ENCODE results near the gene CACNA1S. TPM values are rescaled to one million over a fixed set of nuclear protein-coding genes. Genes with fewer than 3 reads are reported as not detected.

Gene CACNA1S
- total and polyA plus RNA-seq, 8 donors: under 0.01 to 0.18 TPM; not detected in 6

DNA sequence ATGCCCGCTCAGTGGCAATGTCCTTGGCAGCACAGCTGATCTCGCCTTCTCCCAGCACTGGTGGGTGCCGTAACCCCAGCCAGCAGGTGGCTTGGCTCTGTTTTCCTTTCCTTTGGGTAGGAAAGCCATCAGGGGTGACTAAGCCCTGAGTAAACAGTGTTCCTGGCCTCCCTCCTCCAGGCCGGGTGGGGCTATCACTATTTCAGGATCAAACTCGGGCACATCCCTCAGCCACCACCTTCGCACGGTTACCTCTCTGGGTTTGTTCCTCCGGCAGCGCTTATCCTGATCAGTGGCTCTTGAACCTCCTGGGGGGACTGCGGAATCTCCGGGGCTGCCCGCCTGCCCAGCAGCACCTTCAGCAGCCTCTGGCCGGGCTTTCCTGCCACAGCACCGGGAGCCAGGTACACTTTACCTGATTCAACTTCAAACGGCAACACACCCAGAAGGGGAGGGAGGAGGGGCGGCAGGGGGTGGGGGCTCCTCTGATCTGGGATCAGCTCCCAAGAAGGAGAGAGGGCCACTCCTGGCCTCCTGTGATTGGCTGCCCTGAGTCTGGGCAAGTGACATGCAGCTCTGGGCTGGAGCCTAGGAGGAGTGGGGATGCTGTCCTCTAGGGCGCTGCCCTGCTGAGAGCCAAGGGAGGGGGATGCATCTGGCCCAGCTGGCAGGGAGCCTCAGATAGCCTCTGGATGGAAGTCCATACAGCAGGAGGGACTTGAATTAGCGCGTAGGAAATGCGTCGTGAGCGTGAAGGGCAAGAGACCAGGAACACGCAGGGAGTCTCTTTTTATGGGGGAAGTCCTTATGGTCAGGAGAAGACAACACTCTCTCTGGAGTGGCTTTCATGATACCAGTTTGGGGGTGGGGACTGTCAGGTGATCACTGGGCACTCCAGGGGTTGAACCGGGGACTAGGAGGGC lies 14.9 kb upstream of the CACNA1S start, which contains the start of gene ASCL5:
Gene ASCL5 (minus strand): TSS at position 353 of the 923 bp plus-strand sequence. CDS start 11,812 bp downstream, outside the sequence.
- intact Hi-C loops (cut with DNase I; ENCODE audit: low total_unique reads): no loop called here
- Histone ChIP-seq H3K27ac (peak within 1 kb of the TSS in 3 of 5 donors; percentile 11 to 55 (median 52)), H3K36me3 (no peaks in the 10 kb centered on the region), H3K4me1 (peaks cover 0 to 21% (median 15%) of the 10 kb centered on the region in 4 donors), H3K27me3 (peaks cover 0 to 25% (median 0%) of the 10 kb centered on the region in 3 donors), H3K9me3 (no peaks in the 10 kb centered on the region), H3K4me3 (no peak within 1 kb of the TSS)
- TF ChIP-seq CTCF (IDR thresholded peaks at IDR 0.05) (peak in 1 of 7 experiments; percentile 31), POLR2AphosphoS5 (IDR thresholded peaks at IDR 0.05) (peak in 1 of 3 donors; percentile 38), POLR2A (IDR thresholded peaks at IDR 0.05) (no peak)
- DNase-seq: peak; percentile 76 to 79
- WGBS, 5 donors: 40 to 73% (median 50%) methylated on average over 21 to 24 of the region's 24 CpGs

DNA sequence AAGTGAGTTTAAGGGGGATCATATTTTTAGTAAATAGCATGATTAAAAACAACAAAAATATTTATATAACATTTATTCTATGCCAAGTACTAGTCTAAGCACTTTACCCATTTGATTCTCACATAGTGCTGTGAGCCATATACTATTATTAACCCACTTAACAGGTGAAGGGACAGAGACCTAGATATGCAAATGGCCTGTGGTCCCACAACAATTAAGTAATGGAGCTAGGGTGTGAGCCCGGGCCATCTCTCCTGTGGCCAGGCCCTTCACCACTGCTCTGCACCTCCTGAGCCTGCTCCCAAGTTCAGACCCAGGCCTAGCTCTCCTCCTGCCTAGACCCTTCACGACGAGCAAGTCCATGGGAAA lies 14.2 kb upstream of the CACNA1S start:
- peak overlapping the region in 2 of 5 donors; percentile 11 to 55 for H3K27ac ChIP-seq
- TF ChIP-seq POLR2AphosphoS5 (IDR thresholded peaks at IDR 0.05): no peak
- no peak for TF ChIP-seq CTCF (IDR thresholded peaks at IDR 0.05)
- TF ChIP-seq POLR2A (IDR thresholded peaks at IDR 0.05): no peak
- no peak for TF ChIP-seq EP300 (IDR thresholded peaks at IDR 0.05)
- intact Hi-C loops (cut with DNase I; ENCODE audit: low total_unique reads): no loop called here
- H3K27me3 ChIP-seq: peaks cover 0 to 28% (median 0%) of the 10 kb centered on the region in 3 donors
- no peak for DNase-seq
- no peak overlapping the region for H3K4me3 ChIP-seq
- peaks cover 0 to 21% (median 15%) of the 10 kb centered on the region in 4 donors for H3K4me1 ChIP-seq
- no peaks in the 10 kb centered on the region for H3K9me3 ChIP-seq
- 37 to 59% (median 56%) methylated on average over 3 of the region's 3 CpGs for WGBS, 5 donors
- H3K36me3 ChIP-seq: no peaks in the 10 kb centered on the region

DNA sequence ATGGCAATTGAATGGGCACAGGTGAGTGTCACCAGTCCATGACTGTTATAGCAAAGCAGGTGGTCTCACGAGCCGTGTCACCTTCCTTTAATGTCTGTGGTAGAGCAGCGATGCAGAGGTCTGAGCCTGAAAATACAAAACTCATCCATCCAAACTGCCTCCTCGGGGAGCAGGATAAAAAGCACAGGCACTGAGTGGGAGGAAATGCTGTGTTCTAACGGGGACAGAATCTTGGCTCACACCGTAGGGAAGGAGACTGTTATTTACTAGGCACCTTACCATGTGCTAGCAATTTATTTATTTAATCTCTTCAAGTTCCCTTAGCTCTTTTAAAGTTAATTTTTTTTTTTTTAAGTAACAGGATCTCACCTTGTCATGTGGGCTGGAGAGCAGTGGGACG lies 13.6 kb upstream of the CACNA1S start:
- TF ChIP-seq POLR2A (IDR thresholded peaks at IDR 0.05): no peak
- no peak overlapping the region for H3K4me3 ChIP-seq
- H3K36me3 ChIP-seq: no peaks in the 10 kb centered on the region
- H3K27ac ChIP-seq: no peak overlapping the region
- 46 to 60% (median 59%) methylated on average over 7 of the region's 7 CpGs for WGBS, 5 donors
- intact Hi-C loops (cut with DNase I; ENCODE audit: low total_unique reads): no loop called here
- H3K9me3 ChIP-seq: no peaks in the 10 kb centered on the region
- no peak for DNase-seq
- peaks cover 0 to 28% (median 0%) of the 10 kb centered on the region in 3 donors for H3K27me3 ChIP-seq
- H3K4me1 ChIP-seq: peaks cover 0 to 21% (median 15%) of the 10 kb centered on the region in 4 donors

DNA sequence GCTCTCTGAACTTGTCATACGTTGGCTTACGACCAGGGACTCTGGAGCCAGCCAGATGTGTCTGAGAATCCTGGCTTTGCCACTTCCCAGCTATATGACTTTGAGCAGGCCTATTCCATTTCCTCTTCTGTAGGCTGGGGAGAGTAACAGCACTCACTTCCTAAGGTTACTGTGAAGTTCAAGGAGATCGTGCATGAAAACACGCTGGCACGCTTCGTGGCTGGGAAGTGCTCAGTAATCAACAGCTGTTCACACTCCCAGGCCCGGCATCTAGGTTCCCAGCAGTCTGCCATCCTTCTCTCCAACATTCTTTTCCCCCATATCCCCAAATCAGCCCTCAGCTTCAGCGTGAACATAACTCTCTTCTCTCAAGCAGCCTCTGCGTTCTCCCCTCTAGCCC lies 12.8 kb upstream of the CACNA1S start:
- peaks cover 0 to 34% (median 0%) of the 10 kb centered on the region in 3 donors for H3K27me3 ChIP-seq
- intact Hi-C loops (cut with DNase I; ENCODE audit: low total_unique reads): no loop called here
- H3K36me3 ChIP-seq: no peaks in the 10 kb centered on the region
- TF ChIP-seq EP300 (IDR thresholded peaks at IDR 0.05) (no peak), POLR2A (IDR thresholded peaks at IDR 0.05) (no peak)
- no peak overlapping the region for H3K4me3 ChIP-seq
- H3K9me3 ChIP-seq: no peaks in the 10 kb centered on the region
- no peak overlapping the region for H3K27ac ChIP-seq
- 72 to 89% (median 82%) methylated on average over 9 of the region's 9 CpGs for WGBS, 5 donors
- DNase-seq: peak in 1 of 2 donors; percentile 58
- peaks cover 0 to 21% (median 15%) of the 10 kb centered on the region in 4 donors for H3K4me1 ChIP-seq

DNA sequence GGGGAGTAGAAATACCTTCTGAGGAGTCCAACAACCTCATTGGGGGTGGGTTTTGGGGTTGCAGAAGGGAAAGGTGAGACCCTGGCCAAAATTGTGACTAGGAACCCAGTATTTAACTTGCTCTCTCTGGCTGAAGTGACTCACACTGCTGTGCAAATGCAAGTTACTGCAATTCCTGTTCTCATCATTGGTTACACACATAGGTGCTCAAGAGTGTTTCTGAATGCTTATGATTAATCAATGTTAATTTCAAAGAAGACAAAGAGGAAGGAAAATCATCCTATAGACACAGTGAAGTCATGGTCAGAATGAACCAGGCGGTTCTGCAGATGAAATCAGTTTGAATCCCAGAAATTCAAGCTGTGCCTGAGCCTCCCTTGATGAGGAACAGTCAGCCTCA lies 11.6 kb upstream of the CACNA1S start:
- Histone ChIP-seq H3K36me3 (no peaks in the 10 kb centered on the region), H3K27me3 (peaks cover 0 to 43% (median 0%) of the 10 kb centered on the region in 3 donors), H3K9me3 (no peaks in the 10 kb centered on the region), H3K4me1 (peaks cover 0 to 29% (median 19%) of the 10 kb centered on the region in 4 donors), H3K4me3 (no peak overlapping the region), H3K27ac (no peak overlapping the region)
- no peak for TF ChIP-seq POLR2A (IDR thresholded peaks at IDR 0.05)
- no peak for TF ChIP-seq CTCF (IDR thresholded peaks at IDR 0.05)
- no peak for TF ChIP-seq POLR2AphosphoS5 (IDR thresholded peaks at IDR 0.05)
- TF ChIP-seq EP300 (IDR thresholded peaks at IDR 0.05): no peak
- 90 to 100% (median 93%) methylated on average over 1 of the region's 1 CpG for WGBS, 5 donors
- DNase-seq: no peak
- intact Hi-C loops (cut with DNase I; ENCODE audit: low total_unique reads): no loop called here
